Memory B cell (primary cell): ENCODE data around the gene ANO7.

Experiments
- ATAC-seq: fragments of 150-1000 bp; cut with Tn5 transposase; 2 replicates; pipeline ENCODE4 v1.10.0; 2021; ENCODE audit warnings: low read depth, mild to moderate bottlenecking, moderate library complexity
- DNase-seq, 2 donors: peaks; one replicate each; pipeline ENCODE4 v3.0.0; 2022; ENCODE audit warnings: low spot score in 2 of 2
- H3K27ac Mint-ChIP-seq: one replicate; pipeline ENCODE4 v1.8.0; 2022; ENCODE audit warnings: mild to moderate bottlenecking, moderate library complexity, mixed read lengths
- H3K27me3 Mint-ChIP-seq: one replicate; pipeline ENCODE4 v1.8.0; 2022; ENCODE audit warnings: mixed read lengths
- H3K36me3 Mint-ChIP-seq: one replicate; pipeline ENCODE4 v1.8.0; 2022; ENCODE audit warnings: mild to moderate bottlenecking, mixed read lengths
- H3K4me1 Mint-ChIP-seq: one replicate; pipeline ENCODE4 v1.8.0; 2022; ENCODE audit warnings: mixed read lengths
- H3K4me3 Mint-ChIP-seq: one replicate; pipeline ENCODE4 v1.8.0; 2022; ENCODE audit warnings: mild to moderate bottlenecking, moderate library complexity, mixed read lengths
- H3K9me3 Mint-ChIP-seq: one replicate; pipeline ENCODE4 v1.8.0; 2022; ENCODE audit warnings: mixed read lengths

ANO7 gene

GRCh38 chr2:241228081-241228859 is 39.8 kb downstream of the ANO7 start:
- H3K27ac Mint-ChIP-seq = no peak overlapping the region
- H3K36me3 Mint-ChIP-seq = peaks cover 45% of the 10 kb centered on the region

GRCh38 chr2:241228860-241229516 is 40.5 kb downstream of the ANO7 start:
- no peak for DNase-seq
- Mint-ChIP-seq H3K36me3 (peaks cover 49% of the 10 kb centered on the region), H3K27me3 (no peaks in the 10 kb centered on the region)

More at GRCh38 chr2:241228081-241228859, 39.8 kb downstream of the ANO7 start:
- H3K27me3 Mint-ChIP-seq = no peaks in the 10 kb centered on the region
- H3K9me3 Mint-ChIP-seq = no peaks in the 10 kb centered on the region
- DNase-seq = no peak
- peaks cover 9% of the 10 kb centered on the region for H3K4me1 Mint-ChIP-seq
- ATAC-seq = no peak
- H3K4me3 Mint-ChIP-seq = no peak overlapping the region

GRCh38 chr2:241229563-241230401 is 41.3 kb downstream of the ANO7 start:
- Mint-ChIP-seq H3K27me3 (no peaks in the 10 kb centered on the region), H3K4me1 (no peaks in the 10 kb centered on the region), H3K9me3 (no peaks in the 10 kb centered on the region), H3K4me3 (no peak overlapping the region), H3K36me3 (peaks cover 50% of the 10 kb centered on the region), H3K27ac (no peak overlapping the region)
- no peak for ATAC-seq
- no peak for DNase-seq

More at GRCh38 chr2:241228860-241229516, 40.5 kb downstream of the ANO7 start:
- no peak for ATAC-seq
- Mint-ChIP-seq H3K9me3 (no peaks in the 10 kb centered on the region), H3K4me1 (peaks cover 6% of the 10 kb centered on the region), H3K27ac (no peak overlapping the region), H3K4me3 (no peak overlapping the region)

- Mint-ChIP-seq H3K27ac (no peak overlapping the region), H3K4me3 (no peak overlapping the region), H3K4me1 (no peaks in the 10 kb centered on the region), H3K9me3 (no peaks in the 10 kb centered on the region), H3K27me3 (no peaks in the 10 kb centered on the region), H3K36me3 (peaks cover 53% of the 10 kb centered on the region)
- ATAC-seq (no peak), DNase-seq (no peak)
Measured at GRCh38 chr2:241230435-241230834, 42.0 kb downstream of the ANO7 start.

- DNase-seq (no peak), ATAC-seq (no peak)
- Mint-ChIP-seq H3K4me3 (no peak overlapping the region), H3K27ac (no peak overlapping the region), H3K4me1 (no peaks in the 10 kb centered on the region), H3K9me3 (no peaks in the 10 kb centered on the region), H3K36me3 (peaks cover 61% of the 10 kb centered on the region), H3K27me3 (no peaks in the 10 kb centered on the region)
Measured at GRCh38 chr2:241232736-241233575, 44.5 kb downstream of the ANO7 start.

- ATAC-seq = no peak
- Mint-ChIP-seq H3K9me3 (no peaks in the 10 kb centered on the region), H3K4me3 (no peak overlapping the region), H3K4me1 (no peaks in the 10 kb centered on the region), H3K27ac (no peak overlapping the region), H3K27me3 (no peaks in the 10 kb centered on the region), H3K36me3 (peaks cover 59% of the 10 kb centered on the region)
- no peak for DNase-seq
Measured at GRCh38 chr2:241234066-241234790, 45.8 kb downstream of the ANO7 start.

- H3K4me1 Mint-ChIP-seq = no peaks in the 10 kb centered on the region
- H3K9me3 Mint-ChIP-seq = no peaks in the 10 kb centered on the region
- no peaks in the 10 kb centered on the region for H3K27me3 Mint-ChIP-seq
- no peak overlapping the region for H3K27ac Mint-ChIP-seq
- no peak for ATAC-seq
- no peak overlapping the region for H3K4me3 Mint-ChIP-seq
- H3K36me3 Mint-ChIP-seq = peaks cover 60% of the 10 kb centered on the region
- no peak for DNase-seq
Measured at GRCh38 chr2:241234962-241235740, 46.7 kb downstream of the ANO7 start.

- Mint-ChIP-seq H3K9me3 (no peaks in the 10 kb centered on the region), H3K4me3 (no peak overlapping the region), H3K4me1 (no peaks in the 10 kb centered on the region), H3K27me3 (no peaks in the 10 kb centered on the region), H3K27ac (no peak overlapping the region), H3K36me3 (peaks cover 61% of the 10 kb centered on the region)
- ATAC-seq (no peak), DNase-seq (no peak)
Measured at GRCh38 chr2:241235859-241236593, 47.5 kb downstream of the ANO7 start.

GRCh38 chr2:241237047-241237446 is 48.6 kb downstream of the ANO7 start:
- Mint-ChIP-seq H3K4me3 (no peak overlapping the region), H3K27ac (no peak overlapping the region), H3K4me1 (no peaks in the 10 kb centered on the region), H3K9me3 (no peaks in the 10 kb centered on the region), H3K36me3 (peaks cover 62% of the 10 kb centered on the region), H3K27me3 (no peaks in the 10 kb centered on the region)
- DNase-seq (no peak), ATAC-seq (no peak)

- no peak for DNase-seq
- no peak for ATAC-seq
- no peak overlapping the region for H3K4me3 Mint-ChIP-seq
- H3K27me3 Mint-ChIP-seq = no peaks in the 10 kb centered on the region
- H3K27ac Mint-ChIP-seq = no peak overlapping the region
- H3K4me1 Mint-ChIP-seq = no peaks in the 10 kb centered on the region
- peaks cover 67% of the 10 kb centered on the region for H3K36me3 Mint-ChIP-seq
- no peaks in the 10 kb centered on the region for H3K9me3 Mint-ChIP-seq
Measured at GRCh38 chr2:241237949-241238371, 49.5 kb downstream of the ANO7 start.

GRCh38 chr2:241238693-241239198 is 50.3 kb downstream of the ANO7 start:
- no peaks in the 10 kb centered on the region for H3K4me1 Mint-ChIP-seq
- H3K27ac Mint-ChIP-seq = no peak overlapping the region

More at GRCh38 chr2:241238693-241239198, 50.3 kb downstream of the ANO7 start:
- DNase-seq (no peak), ATAC-seq (no peak)
- peaks cover 67% of the 10 kb centered on the region for H3K36me3 Mint-ChIP-seq
- H3K27me3 Mint-ChIP-seq = no peaks in the 10 kb centered on the region
- H3K4me3 Mint-ChIP-seq = no peak overlapping the region
- H3K9me3 Mint-ChIP-seq = no peaks in the 10 kb centered on the region
